ENCODE results near the gene CTNNB1.

The CTNNB1 gene

DNA sequence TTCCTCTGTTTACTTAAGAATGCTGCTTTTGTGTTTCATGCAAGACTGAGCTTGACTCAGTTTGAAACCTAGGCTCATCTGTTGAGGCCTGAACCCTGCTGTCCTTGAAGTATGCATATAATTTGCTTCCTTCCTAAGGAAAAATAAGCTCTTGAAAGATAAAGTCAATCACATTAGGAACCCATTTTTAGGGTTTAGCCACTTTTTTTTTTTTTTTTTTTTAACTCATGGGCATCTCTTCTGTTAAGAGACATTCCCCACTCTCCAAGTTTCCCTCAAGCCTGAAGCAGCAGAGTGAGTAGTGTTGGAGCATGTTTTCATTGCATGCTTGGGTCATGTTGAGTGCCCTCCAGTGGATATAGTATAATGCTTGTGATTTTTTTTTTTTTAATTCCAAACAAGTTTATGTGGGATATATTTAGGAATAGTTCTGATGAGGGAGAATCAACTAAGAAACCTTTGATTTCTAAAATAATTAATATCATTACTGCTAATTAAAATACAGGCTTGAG, 3.6 kb downstream of the CTNNB1 start:
- Histone ChIP-seq H3K4me3 (ENCODE audit: low read depth, low read length) (no peak overlapping the region), H3K36me3 (peaks cover 2% of the 10 kb centered on the region), H3K27me3 (ENCODE audit: insufficient read depth, low read depth, severe bottlenecking) (no peaks in the 10 kb centered on the region), H3K9me3 (ENCODE audit: severe bottlenecking) (no peaks in the 10 kb centered on the region), H3K27ac (no peak overlapping the region)
- peak; percentile 11 for DNase-seq
- TF ChIP-seq, protein P1, sequence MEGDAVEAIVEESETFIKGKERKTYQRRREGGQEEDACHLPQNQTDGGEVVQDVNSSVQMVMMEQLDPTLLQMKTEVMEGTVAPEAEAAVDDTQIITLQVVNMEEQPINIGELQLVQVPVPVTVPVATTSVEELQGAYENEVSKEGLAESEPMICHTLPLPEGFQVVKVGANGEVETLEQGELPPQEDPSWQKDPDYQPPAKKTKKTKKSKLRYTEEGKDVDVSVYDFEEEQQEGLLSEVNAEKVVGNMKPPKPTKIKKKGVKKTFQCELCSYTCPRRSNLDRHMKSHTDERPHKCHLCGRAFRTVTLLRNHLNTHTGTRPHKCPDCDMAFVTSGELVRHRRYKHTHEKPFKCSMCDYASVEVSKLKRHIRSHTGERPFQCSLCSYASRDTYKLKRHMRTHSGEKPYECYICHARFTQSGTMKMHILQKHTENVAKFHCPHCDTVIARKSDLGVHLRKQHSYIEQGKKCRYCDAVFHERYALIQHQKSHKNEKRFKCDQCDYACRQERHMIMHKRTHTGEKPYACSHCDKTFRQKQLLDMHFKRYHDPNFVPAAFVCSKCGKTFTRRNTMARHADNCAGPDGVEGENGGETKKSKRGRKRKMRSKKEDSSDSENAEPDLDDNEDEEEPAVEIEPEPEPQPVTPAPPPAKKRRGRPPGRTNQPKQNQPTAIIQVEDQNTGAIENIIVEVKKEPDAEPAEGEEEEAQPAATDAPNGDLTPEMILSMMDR (IDR thresholded peaks at IDR 0.05; ENCODE audit: low read depth, low read length), result no peak; the same call in 1 of the 2 replicates

DNA sequence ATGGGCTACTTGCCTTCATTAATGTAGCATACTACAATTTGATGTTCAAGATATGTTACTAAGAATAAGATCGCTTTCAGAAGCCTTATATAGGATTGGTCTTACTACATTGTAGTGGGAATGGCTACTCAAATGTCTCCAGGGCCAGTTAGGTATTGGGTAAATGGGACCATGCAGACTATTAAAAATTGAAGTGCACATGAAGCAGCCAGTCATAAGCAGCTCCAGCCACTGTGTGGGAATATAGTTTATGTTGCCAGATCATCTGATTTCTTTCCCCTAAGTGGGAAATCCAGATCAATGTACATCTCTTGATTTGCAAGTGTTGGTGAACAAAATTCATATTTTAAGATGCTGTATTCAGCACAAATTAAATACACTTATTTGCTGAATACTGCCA, 5.1 kb downstream of the CTNNB1 start:
- H3K27ac ChIP-seq, result no peak overlapping the region
- no peaks in the 10 kb centered on the region for H3K27me3 ChIP-seq (ENCODE audit: insufficient read depth, low read depth, severe bottlenecking)
- no peak overlapping the region for H3K4me3 ChIP-seq (ENCODE audit: low read depth, low read length)
- H3K36me3 ChIP-seq, result peaks cover 2% of the 10 kb centered on the region
- no peaks in the 10 kb centered on the region for H3K9me3 ChIP-seq (ENCODE audit: severe bottlenecking)
- TF ChIP-seq, protein P1 (IDR thresholded peaks at IDR 0.05; ENCODE audit: low read depth, low read length), result no peak
- DNase-seq, result no peak

DNA sequence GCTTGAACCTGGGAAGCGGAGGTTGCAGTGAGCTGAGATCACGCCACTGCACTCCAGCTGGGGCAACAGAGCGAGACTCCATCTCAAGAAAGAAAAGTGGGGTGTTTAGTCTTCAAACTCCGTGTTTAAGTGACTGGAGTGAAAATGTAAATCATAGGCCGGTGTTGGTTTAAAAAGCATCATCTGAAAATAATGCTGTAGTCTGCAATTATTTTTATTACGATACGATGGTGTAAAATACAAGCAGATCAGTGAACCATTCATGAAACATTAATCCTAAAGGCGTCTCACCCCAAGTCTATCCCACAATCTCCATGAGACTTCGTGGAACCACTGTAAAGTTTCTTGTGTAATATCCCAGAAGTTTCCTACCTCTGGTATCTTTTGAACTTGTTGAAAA, 6.3 kb downstream of the CTNNB1 start:
- no peak for DNase-seq
- H3K36me3 ChIP-seq, result no peaks in the 10 kb centered on the region; the same call in none of the 2 replicates
- TF ChIP-seq, protein P1 (IDR thresholded peaks at IDR 0.05; ENCODE audit: low read depth, low read length), result no peak
- no peaks in the 10 kb centered on the region for H3K27me3 ChIP-seq (ENCODE audit: insufficient read depth, low read depth, severe bottlenecking)
- H3K27ac ChIP-seq, result no peak overlapping the region
- no peaks in the 10 kb centered on the region for H3K9me3 ChIP-seq (ENCODE audit: severe bottlenecking)
- no peak overlapping the region for H3K4me3 ChIP-seq (ENCODE audit: low read depth, low read length)

DNA sequence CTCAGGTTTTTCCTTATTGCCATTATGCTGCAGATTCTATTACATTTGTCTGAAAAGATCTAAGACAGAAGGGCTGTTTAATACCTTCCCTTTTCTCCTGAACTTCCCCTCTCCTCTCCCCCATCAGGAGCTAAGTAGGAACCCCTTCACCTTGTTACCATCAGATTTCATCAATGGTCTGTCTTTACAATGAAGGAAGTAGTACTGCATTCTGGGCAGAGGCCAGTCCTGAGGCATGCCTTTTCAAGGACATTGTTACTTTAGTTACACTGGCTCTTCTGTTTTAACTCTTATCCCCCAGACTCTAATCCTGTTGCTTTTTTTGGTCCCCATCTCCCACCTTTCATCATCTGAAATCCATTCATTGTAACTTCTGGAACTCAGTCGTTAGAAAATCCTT, 8.1 kb downstream of the CTNNB1 start:
- DNase-seq, result no peak
- H3K27ac ChIP-seq, result no peak overlapping the region
- no peak overlapping the region for H3K4me3 ChIP-seq (ENCODE audit: low read depth, low read length)
- H3K9me3 ChIP-seq (ENCODE audit: severe bottlenecking), result no peaks in the 10 kb centered on the region
- H3K27me3 ChIP-seq (ENCODE audit: insufficient read depth, low read depth, severe bottlenecking), result no peaks in the 10 kb centered on the region
- no peaks in the 10 kb centered on the region; the same call in 1 of the 2 replicates for H3K36me3 ChIP-seq
- TF ChIP-seq, protein P1 (IDR thresholded peaks at IDR 0.05; ENCODE audit: low read depth, low read length), result no peak

DNA sequence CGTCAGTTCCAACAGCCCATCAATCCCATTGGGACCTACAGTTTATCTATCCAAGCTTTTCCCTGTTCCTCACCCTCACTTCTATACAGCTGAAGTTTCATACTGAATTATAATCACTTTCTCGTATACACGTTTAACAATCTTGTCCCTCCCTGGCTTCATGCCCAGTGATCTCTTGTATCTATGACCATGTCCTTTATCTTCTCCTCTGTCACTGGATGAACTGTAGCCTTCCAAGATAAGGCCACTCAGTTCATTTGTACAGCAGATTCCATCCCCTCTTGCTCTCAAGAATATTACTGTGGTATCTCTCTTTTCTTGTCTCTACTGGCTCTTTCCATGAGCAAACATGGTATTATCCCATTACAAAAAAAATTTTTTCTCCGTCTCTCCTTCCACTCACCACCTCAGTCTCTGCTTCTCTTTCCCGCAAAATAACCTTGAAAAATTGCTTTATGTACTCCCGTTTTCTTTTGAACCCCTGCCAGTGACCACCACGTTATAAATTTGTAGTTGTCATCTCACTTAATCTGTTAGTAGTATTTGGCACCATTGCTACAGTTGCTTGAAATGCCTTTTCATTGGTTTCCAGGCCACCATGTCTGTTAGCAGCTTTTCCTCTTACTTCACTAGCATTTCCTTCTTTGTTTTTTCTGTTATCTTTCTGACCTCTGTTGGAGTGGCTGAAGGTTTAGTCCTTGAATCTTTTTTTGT, 9.4 kb downstream of the CTNNB1 start:
- Histone ChIP-seq H3K27ac (no peak overlapping the region), H3K36me3 (no peaks in the 10 kb centered on the region), H3K27me3 (ENCODE audit: insufficient read depth, low read depth, severe bottlenecking) (no peaks in the 10 kb centered on the region), H3K9me3 (ENCODE audit: severe bottlenecking) (no peaks in the 10 kb centered on the region), H3K4me3 (ENCODE audit: low read depth, low read length) (no peak overlapping the region)
- no peak for DNase-seq
- TF ChIP-seq, protein P1 (IDR thresholded peaks at IDR 0.05; ENCODE audit: low read depth, low read length), result no peak

Data from WERI-Rb-1 (cell line).